Caco-2 (cell line): Measurements from ENCODE around the gene ISLR. TPM values are rescaled to one million over a fixed set of nuclear protein-coding genes. Genes with fewer than 3 reads are reported as not detected.

ENCODE experiments used
- BruUV-seq: library from RNA; stranded (reverse); fragments of 400-500 nt; replicated peaks from 2 replicates; lab custom pipeline; 2021; lab: Mats Ljungman, UMichigan
- CTCF ChIA-PET: fragments of 300-600 bp; sonication (Branson Sonifier 250); formaldehyde crosslinking; loops from one replicate; lab custom pipeline; 2022; ENCODE audit warnings: antibody characterized with exemption; lab: Charles Lee
- POLR2A ChIA-PET: fragments of 300-600 bp; sonication (Branson Sonifier 250); formaldehyde crosslinking; loops from one replicate; lab custom pipeline; 2022; ENCODE audit warnings: antibody characterized with exemption; lab: Charles Lee
- DNase-seq, 2 experiments: peaks; one replicate each; pipeline versions ENCODE4 v3.0.0 to v3.0.0-alpha.2; 2020 to 2022
- H3K27me3 ChIP-seq: replicated peaks from 2 replicates; pipeline ENCODE4 v1.6.0; 2011; ENCODE audit warnings: low read length; ENCODE audit not compliant: control insufficient read depth, insufficient read depth
- H3K36me3 ChIP-seq: 2 replicates; pipeline ENCODE4 v1.5.1; 2011; ENCODE audit warnings: low read length; ENCODE audit not compliant: control insufficient read depth, insufficient read depth
- H3K4me1 ChIP-seq: fragments of 250-450 bp; sonication (Bioruptor Pico); 2 replicates; pipeline ENCODE4 v1.5.1; 2020; ENCODE audit warnings: mild to moderate bottlenecking
- H3K4me3 ChIP-seq: 2 replicates; pipeline ENCODE4 v1.5.1; 2011; ENCODE audit warnings: low read depth, mild to moderate bottlenecking, control low read depth, low read length
- H3K9me3 ChIP-seq: fragments of 250-450 bp; sonication (Bioruptor Pico); 2 replicates; pipeline ENCODE4 v1.5.1; 2020; ENCODE audit warnings: mild to moderate bottlenecking, moderate library complexity
- H3K27ac Mint-ChIP-seq: one replicate; pipeline ENCODE4 v1.8.0; 2022; ENCODE audit warnings: mixed read lengths; ENCODE audit not compliant: unreplicated experiment
- H3K27me3 Mint-ChIP-seq: one replicate; pipeline ENCODE4 v1.8.0; 2022; ENCODE audit warnings: mixed read lengths; ENCODE audit not compliant: insufficient read depth, unreplicated experiment
- H3K36me3 Mint-ChIP-seq: one replicate; pipeline ENCODE4 v1.8.0; 2022; ENCODE audit warnings: mild to moderate bottlenecking, mixed read lengths; ENCODE audit not compliant: insufficient read depth, unreplicated experiment
- H3K4me1 Mint-ChIP-seq: one replicate; pipeline ENCODE4 v1.8.0; 2022; ENCODE audit warnings: low read depth, mixed read lengths; ENCODE audit not compliant: unreplicated experiment
- H3K4me3 Mint-ChIP-seq: one replicate; pipeline ENCODE4 v1.8.0; 2022; ENCODE audit warnings: mild to moderate bottlenecking, moderate library complexity, mixed read lengths; ENCODE audit not compliant: unreplicated experiment
- H3K9me3 Mint-ChIP-seq: one replicate; pipeline ENCODE4 v1.8.0; 2022; ENCODE audit warnings: mixed read lengths; ENCODE audit not compliant: unreplicated experiment
- intact Hi-C: fragments of 100-400 bp; cut with micrococcal nuclease; formaldehyde crosslinking; loops from one replicate; pipeline ENCODE4 v1.10.0; 2022; ENCODE audit not compliant: unreplicated experiment
- total RNA-seq: library from RNA; stranded (reverse); gene quantifications from 2 replicates; pipeline ENCODE4 v1.2.3, GENCODE V29; 2022
- TF ChIP-seq, protein P1 (sequence below), 2 experiments: fragments of 200-600 bp in 1 of 2; IDR thresholded peaks; 1 replicate in 1 of 2; 2 replicates in 1 of 2; pipeline versions ENCODE4 v1.5.1 to v1.8.0; 2011 to 2022; ENCODE audit warnings: antibody characterized with exemption in 1 of 2, control low read depth in 1 of 2, inconsistent platforms in 1 of 2, low read depth in 1 of 2, low read length in 1 of 2, mild to moderate bottlenecking in 1 of 2, moderate library complexity in 1 of 2; ENCODE audit not compliant: insufficient read depth in 1 of 2, severe bottlenecking in 1 of 2, unreplicated experiment in 1 of 2

Gene ISLR
- total RNA-seq, 1 experiment from 2014 or later: not detected

DNA sequence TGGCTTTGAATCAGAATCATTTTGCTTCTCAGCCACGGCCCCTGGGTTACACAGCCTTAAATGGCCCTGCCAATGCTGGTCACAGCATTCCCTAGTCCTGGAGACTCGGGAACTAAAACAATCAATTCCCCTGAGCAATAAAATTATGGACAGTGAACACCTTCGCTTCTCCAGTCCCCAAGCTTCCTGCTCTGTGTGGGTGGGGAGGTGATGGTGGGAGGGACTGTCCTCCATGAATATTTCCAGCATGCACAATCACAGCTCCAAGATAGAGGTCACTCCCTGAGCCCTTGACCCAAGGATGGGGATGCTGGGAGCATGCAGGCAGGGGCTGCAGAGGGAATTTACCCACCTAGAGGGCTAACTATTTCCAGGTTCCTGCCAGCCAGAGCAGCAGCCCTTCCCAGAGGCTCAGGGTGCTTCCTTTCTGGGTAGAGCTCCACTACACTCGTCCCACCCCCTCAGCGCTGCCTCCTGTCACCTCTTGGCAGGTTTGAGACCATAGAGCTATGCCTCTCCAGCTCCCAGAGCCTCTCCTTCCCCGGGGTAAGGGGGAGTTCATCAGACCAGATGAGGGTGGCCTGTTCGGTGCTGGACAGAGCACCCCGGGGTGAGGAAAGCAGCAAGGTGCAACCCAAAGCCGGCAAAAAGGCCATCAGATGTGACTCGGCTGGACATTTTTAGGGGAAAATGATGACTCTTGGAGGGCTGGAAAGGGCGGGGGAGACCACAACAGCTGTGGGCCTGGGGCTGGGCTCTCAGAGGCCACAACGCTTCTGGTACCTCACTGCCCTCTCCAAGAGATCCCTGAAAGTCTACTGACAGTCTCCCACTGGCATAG lies 48.1 kb downstream of the ISLR start:
- intact Hi-C loops: no loop called here
- Histone ChIP-seq H3K9me3 (no peaks in the 10 kb centered on the region), H3K36me3 (no peaks in the 10 kb centered on the region), H3K4me3 (no peak overlapping the region), H3K27me3 (no peaks in the 10 kb centered on the region), H3K4me1 (no peaks in the 10 kb centered on the region)
- Mint-ChIP-seq H3K4me1 (no peaks in the 10 kb centered on the region), H3K36me3 (peaks cover 6% of the 10 kb centered on the region), H3K27me3 (peaks cover 15% of the 10 kb centered on the region), H3K9me3 (no peaks in the 10 kb centered on the region), H3K4me3 (no peak overlapping the region), H3K27ac (no peak overlapping the region)
- POLR2A ChIA-PET: interaction anchor here (0.6 kb wide), 1 partner anchor 320 kb away, joined by 4 read pairs; the partner anchor contains the start of gene ARID3B
- no TSS peak for BruUV-seq
- TF ChIP-seq, protein P1, sequence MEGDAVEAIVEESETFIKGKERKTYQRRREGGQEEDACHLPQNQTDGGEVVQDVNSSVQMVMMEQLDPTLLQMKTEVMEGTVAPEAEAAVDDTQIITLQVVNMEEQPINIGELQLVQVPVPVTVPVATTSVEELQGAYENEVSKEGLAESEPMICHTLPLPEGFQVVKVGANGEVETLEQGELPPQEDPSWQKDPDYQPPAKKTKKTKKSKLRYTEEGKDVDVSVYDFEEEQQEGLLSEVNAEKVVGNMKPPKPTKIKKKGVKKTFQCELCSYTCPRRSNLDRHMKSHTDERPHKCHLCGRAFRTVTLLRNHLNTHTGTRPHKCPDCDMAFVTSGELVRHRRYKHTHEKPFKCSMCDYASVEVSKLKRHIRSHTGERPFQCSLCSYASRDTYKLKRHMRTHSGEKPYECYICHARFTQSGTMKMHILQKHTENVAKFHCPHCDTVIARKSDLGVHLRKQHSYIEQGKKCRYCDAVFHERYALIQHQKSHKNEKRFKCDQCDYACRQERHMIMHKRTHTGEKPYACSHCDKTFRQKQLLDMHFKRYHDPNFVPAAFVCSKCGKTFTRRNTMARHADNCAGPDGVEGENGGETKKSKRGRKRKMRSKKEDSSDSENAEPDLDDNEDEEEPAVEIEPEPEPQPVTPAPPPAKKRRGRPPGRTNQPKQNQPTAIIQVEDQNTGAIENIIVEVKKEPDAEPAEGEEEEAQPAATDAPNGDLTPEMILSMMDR (IDR thresholded peaks at IDR 0.05; ENCODE audit: insufficient read depth in 1 of 2, low read depth in 1 of 2, low read length in 1 of 2, severe bottlenecking in 1 of 2, unreplicated experiment in 1 of 2): no peak
- CTCF ChIA-PET: interaction anchor here (0.9 kb wide), 1 partner anchor 90 kb away, joined by 5 read pairs; no protein-coding TSS in a partner anchor
- DNase-seq: no peak

DNA sequence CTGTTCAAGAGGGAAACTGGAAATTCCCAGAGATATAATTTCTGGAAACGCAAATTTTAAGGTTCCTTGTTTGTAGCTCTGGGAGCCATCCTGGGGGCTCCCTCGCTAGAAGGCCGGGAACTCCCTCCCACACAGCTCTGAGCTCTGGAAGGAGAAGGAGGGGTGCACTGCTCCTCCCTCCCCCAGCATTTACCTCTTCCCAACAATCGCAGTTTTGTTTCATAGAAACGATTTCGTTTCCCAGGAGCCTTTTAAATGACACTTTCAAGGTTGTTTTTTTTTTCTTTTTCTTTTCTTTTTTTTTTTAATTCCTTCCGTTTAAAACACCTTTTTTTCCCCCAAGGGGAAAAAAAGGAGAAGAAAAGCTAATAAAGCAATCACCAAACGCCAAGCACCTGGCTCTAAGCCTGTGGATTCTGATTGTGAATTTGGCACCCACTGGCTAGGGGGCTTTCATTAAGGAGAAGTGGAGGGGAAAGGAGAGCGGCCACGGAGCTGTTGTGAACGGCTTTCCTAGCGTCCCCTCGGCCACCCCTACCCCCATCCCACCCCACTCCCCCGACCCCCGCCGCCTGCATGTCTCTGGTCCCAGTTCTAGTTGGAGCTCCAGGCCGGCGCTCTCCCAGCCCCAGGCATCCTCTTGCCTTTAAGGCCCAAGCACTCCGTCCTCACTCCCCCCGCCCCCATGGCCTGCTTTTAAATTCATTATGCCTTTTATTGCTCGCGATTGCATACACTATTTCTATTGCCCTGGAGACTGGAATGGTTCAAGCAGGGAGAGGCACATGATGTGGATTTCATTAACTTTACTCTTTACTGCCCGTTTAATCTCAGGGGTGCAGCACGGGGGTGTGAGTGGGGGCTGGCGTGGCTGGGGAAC lies 49.0 kb downstream of the ISLR start:
- H3K4me3 Mint-ChIP-seq: no peak overlapping the region
- H3K4me1 Mint-ChIP-seq: no peaks in the 10 kb centered on the region
- intact Hi-C loops: no loop called here
- no peaks in the 10 kb centered on the region for H3K9me3 Mint-ChIP-seq
- TF ChIP-seq, protein P1 (IDR thresholded peaks at IDR 0.05; ENCODE audit: insufficient read depth in 1 of 2, low read depth in 1 of 2, low read length in 1 of 2, severe bottlenecking in 1 of 2, unreplicated experiment in 1 of 2): no peak
- peaks cover 6% of the 10 kb centered on the region for H3K36me3 Mint-ChIP-seq
- POLR2A ChIA-PET: no interaction called here
- no TSS peak for BruUV-seq
- Histone ChIP-seq H3K4me3 (no peak overlapping the region), H3K27me3 (no peaks in the 10 kb centered on the region), H3K36me3 (no peaks in the 10 kb centered on the region), H3K9me3 (no peaks in the 10 kb centered on the region), H3K4me1 (no peaks in the 10 kb centered on the region)
- no peak for DNase-seq
- CTCF ChIA-PET: no interaction called here
- H3K27ac Mint-ChIP-seq: no peak overlapping the region
- H3K27me3 Mint-ChIP-seq: peaks cover 15% of the 10 kb centered on the region

DNA sequence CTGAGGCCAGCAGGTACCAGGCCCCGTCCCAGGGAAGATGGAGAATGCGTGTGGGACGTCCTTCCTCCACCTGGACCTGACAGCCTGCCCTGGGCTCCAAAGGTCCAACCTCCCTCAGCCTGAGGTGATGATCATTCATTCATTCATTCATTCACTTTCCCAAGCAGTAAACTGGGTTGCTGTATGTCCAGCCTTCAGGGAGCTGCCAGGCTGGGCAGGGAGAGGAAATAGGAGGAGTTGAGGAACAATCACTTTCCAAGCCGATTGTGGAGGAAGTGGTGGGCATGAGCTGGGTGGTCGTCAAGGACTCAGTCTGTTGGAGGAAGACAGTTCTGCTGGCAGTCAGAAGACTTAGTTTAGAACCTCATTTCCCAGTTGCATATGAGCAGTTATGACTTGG lies 52.4 kb downstream of the ISLR start:
- CTCF ChIA-PET: no interaction called here
- H3K4me3 Mint-ChIP-seq: no peak overlapping the region
- no peaks in the 10 kb centered on the region for H3K9me3 Mint-ChIP-seq
- H3K4me1 Mint-ChIP-seq: no peaks in the 10 kb centered on the region
- Histone ChIP-seq H3K27me3 (no peaks in the 10 kb centered on the region), H3K36me3 (no peaks in the 10 kb centered on the region), H3K9me3 (no peaks in the 10 kb centered on the region), H3K4me1 (no peaks in the 10 kb centered on the region), H3K4me3 (no peak overlapping the region)
- no peak overlapping the region for H3K27ac Mint-ChIP-seq
- H3K36me3 Mint-ChIP-seq: no peaks in the 10 kb centered on the region
- peaks cover 17% of the 10 kb centered on the region for H3K27me3 Mint-ChIP-seq
- TF ChIP-seq, protein P1 (IDR thresholded peaks at IDR 0.05; ENCODE audit: insufficient read depth in 1 of 2, low read depth in 1 of 2, low read length in 1 of 2, severe bottlenecking in 1 of 2, unreplicated experiment in 1 of 2): no peak
- intact Hi-C loops: no loop called here
- no TSS peak for BruUV-seq
- POLR2A ChIA-PET: no interaction called here
- no peak for DNase-seq
